ENCODE measurements around the gene ZFP28. TPM values are rescaled to one million over a fixed set of nuclear protein-coding genes. Genes with fewer than 3 reads are reported as not detected.

ZFP28 gene
- total and polyA plus RNA-seq, 2 of the 8 experiments (the other 6 are each of a cell fraction or from before 2014, with no cell fraction given): 1.6 to 4.5 TPM

- Histone ChIP-seq H3K23me2 (ENCODE audit: low read depth, low read length) (peaks cover 5% of the 10 kb centered on the region; the same call in 1 of the 2 replicates), H3K14ac (ENCODE audit: insufficient read length) (no peak overlapping the region), H2BK15ac (ENCODE audit: low read length) (no peak overlapping the region), H3K36me3 (ENCODE audit: control insufficient read depth in 2 of 4, insufficient read depth in 4 of 4, low read length in 3 of 4) (peaks cover 4 to 86% (median 45%) of the 10 kb centered on the region in 4 experiments; a peak in 7 of 8 replicates), H2BK20ac (ENCODE audit: low read length) (no peak overlapping the region), H3K79me1 (ENCODE audit: low read depth, low read length) (no peaks in the 10 kb centered on the region), H3K23ac (ENCODE audit: insufficient read length) (no peak overlapping the region), H3K27me3 (replicated peaks in 1 of 4; ENCODE audit: control insufficient read depth in 3 of 4, extremely low read depth in 1 of 4, insufficient read depth in 3 of 4, low read length in 3 of 4) (no peaks in the 10 kb centered on the region), H3K79me2 (ENCODE audit: control insufficient read depth in 1 of 2, insufficient read depth in 2 of 2, low read length in 2 of 2) (no peaks in the 10 kb centered on the region), H4K91ac (replicated peaks; ENCODE audit: insufficient read length, low read length) (no peak overlapping the region), H2BK5ac (ENCODE audit: low read depth, low read length) (no peak overlapping the region), H3K9me3 (ENCODE audit: insufficient read depth in 2 of 2, low read depth in 1 of 2, low read length in 1 of 2) (peaks cover 70 to 76% of the 10 kb centered on the region in 2 experiments), H3K18ac (ENCODE audit: extremely low read depth, low read length) (no peak overlapping the region), H3K4ac (replicated peaks; ENCODE audit: insufficient read length, low read depth, low read length) (no peak overlapping the region), H2AK5ac (ENCODE audit: low read depth, low read length) (no peak overlapping the region), H3K27ac (ENCODE audit: low read depth, low read length) (no peak overlapping the region), H3K4me3 (ENCODE audit: extremely low read depth in 1 of 4, insufficient read depth in 2 of 4, low read depth in 3 of 4, low read length in 4 of 4) (no peak overlapping the region), H4K20me1 (replicated peaks in 1 of 2; ENCODE audit: control insufficient read depth in 1 of 2, insufficient read depth in 2 of 2, low read length in 2 of 2) (no peaks in the 10 kb centered on the region), H3K4me2 (ENCODE audit: insufficient read depth in 1 of 2, low read depth in 2 of 2, low read length in 2 of 2) (no peak overlapping the region), H2BK120ac (replicated peaks; ENCODE audit: low read depth, low read length) (no peak overlapping the region), H4K8ac (ENCODE audit: extremely low read depth, insufficient read depth, low read length) (no peak overlapping the region), H2AFZ (ENCODE audit: low read length) (no peak overlapping the region), H2BK12ac (ENCODE audit: low read depth, low read length) (no peak overlapping the region), H3K9ac (replicated peaks in 1 of 4; ENCODE audit: extremely low read depth in 1 of 4, low read depth in 3 of 4, low read length in 3 of 4) (no peak overlapping the region), H3K4me1 (replicated peaks in 1 of 4; ENCODE audit: control insufficient read depth in 3 of 4, insufficient read depth in 4 of 4, low read length in 3 of 4) (no peaks in the 10 kb centered on the region; a peak in 1 of 7 replicates), H3K56ac (replicated peaks; ENCODE audit: insufficient read length, low read depth, low read length) (no peak overlapping the region), H4K5ac (ENCODE audit: insufficient read length, low read depth, low read length) (no peak overlapping the region)
- 45% methylated on average over 2 of the region's 2 CpGs; no CpG with 5 or more reads in 1 of the 2 experiments for WGBS, 2 experiments (ENCODE audit: extremely low coverage in 1 of 2, insufficient coverage in 1 of 2, insufficient read length in 1 of 2, insufficient replicate concordance in 2 of 2, low coverage in 1 of 2, low lambda C conversion rate in 2 of 2, missing lambda C conversion rate in 1 of 2)
- DNase-seq (ENCODE audit: low read depth in 1 of 2, low spot score in 2 of 2) (no peak), FAIRE-seq (no peak)
- POLR2A ChIA-PET (ENCODE audit: partially characterized antibody): no interaction called here
- CTCF ChIA-PET (ENCODE audit: partially characterized antibody): no interaction called here
- TF ChIP-seq SIN3A (conservative IDR thresholded peaks at IDR 0.05 in 1 of 2, IDR thresholded peaks at IDR 0.05 in 1 of 2; ENCODE audit: low read depth in 1 of 2, low read length in 2 of 2) (no peak), GABPA (IDR thresholded peaks at IDR 0.05; ENCODE audit: borderline replicate concordance, insufficient read depth, low read length) (no peak), KDM1A (IDR thresholded peaks at IDR 0.05; ENCODE audit: borderline replicate concordance, low read length) (no peak), CTBP2 (IDR thresholded peaks at IDR 0.05; ENCODE audit: borderline replicate concordance, insufficient read depth, insufficient read length, low read length) (no peak)
Observed at GRCh38 chr19:56572589-56572988, 33.8 kb downstream of the ZFP28 start.
